WTC11 (cell line): ENCODE data around the gene POLR2E. TPM values are rescaled to one million over a fixed set of nuclear protein-coding genes. Genes with fewer than 3 reads are reported as not detected.

Experiments
- ATAC-seq: fragments of 200-7000 bp; cut with Tn5 transposase; 2 replicates; pipeline ENCODE4 v1.10.0; 2021; ENCODE audit warnings: mild to moderate bottlenecking, moderate library complexity
- CTCF ChIA-PET: fragments of 300-600 bp; sonication (Branson Sonifier 250); formaldehyde crosslinking; loops from one replicate; lab custom pipeline; 2021; ENCODE audit warnings: antibody characterized with exemption; lab: Charles Lee
- POLR2A ChIA-PET: fragments of 350-600 bp; sonication (Branson Sonifier 250); formaldehyde crosslinking; loops from one replicate; lab custom pipeline; 2021; ENCODE audit warnings: antibody characterized with exemption; lab: Charles Lee
- DNase-seq: peaks from one replicate; pipeline ENCODE4 v3.0.0; 2021; ENCODE audit warnings: low spot score
- H3K27ac Mint-ChIP-seq: 2 replicates; pipeline ENCODE4 v1.8.0; 2021; ENCODE audit warnings: mixed read lengths
- H3K27me3 Mint-ChIP-seq: 2 replicates; pipeline ENCODE4 v1.8.0; 2021; ENCODE audit warnings: low read depth, mild to moderate bottlenecking, moderate library complexity, mixed read lengths
- H3K36me3 Mint-ChIP-seq: 2 replicates; pipeline ENCODE4 v1.8.0; 2021; ENCODE audit warnings: mixed read lengths
- H3K4me1 Mint-ChIP-seq: 2 replicates; pipeline ENCODE4 v1.8.0; 2022; ENCODE audit warnings: mixed read lengths
- H3K4me3 Mint-ChIP-seq: 2 replicates; pipeline ENCODE4 v1.8.0; 2021; ENCODE audit warnings: mild to moderate bottlenecking, moderate library complexity, mixed read lengths
- H3K9me3 Mint-ChIP-seq: 2 replicates; pipeline ENCODE4 v1.8.0; 2021; ENCODE audit warnings: mixed read lengths
- AFF4 ChIP-seq: sonication (generic); formaldehyde crosslinking; IDR thresholded peaks from 2 replicates; pipeline ENCODE4 v1.8.1; 2023; ENCODE audit warnings: mild to moderate bottlenecking, missing genetic modification reagents, borderline replicate concordance
- ERG ChIP-seq: fragments of 250-450 bp; sonication (Bioruptor Pico); IDR thresholded peaks from 2 replicates; pipeline ENCODE4 v1.8.0; 2021; ENCODE audit warnings: mild to moderate bottlenecking
- FOXJ3 ChIP-seq: sonication (generic); formaldehyde crosslinking; IDR thresholded peaks from 2 replicates; pipeline ENCODE4 v1.9.0; 2021; ENCODE audit warnings: missing genetic modification reagents, mild to moderate bottlenecking, borderline replicate concordance
- JUN ChIP-seq: sonication (generic); formaldehyde crosslinking; IDR thresholded peaks from 2 replicates; pipeline ENCODE4 v1.8.0; 2023; ENCODE audit warnings: mild to moderate bottlenecking, missing genetic modification reagents
- KAT7 ChIP-seq: sonication (generic); formaldehyde crosslinking; IDR thresholded peaks from 2 replicates; pipeline ENCODE4 v1.8.1; 2023; ENCODE audit warnings: missing genetic modification reagents, mild to moderate bottlenecking, borderline replicate concordance
- MXD4 ChIP-seq: fragments of 250-450 bp; sonication (Bioruptor Pico); IDR thresholded peaks from 2 replicates; pipeline ENCODE4 v1.8.0; 2021; ENCODE audit warnings: mild to moderate bottlenecking, moderate library complexity, borderline replicate concordance
- MYBL2 ChIP-seq: sonication (generic); formaldehyde crosslinking; IDR thresholded peaks from 2 replicates; pipeline ENCODE4 v1.8.1; 2023; ENCODE audit warnings: mild to moderate bottlenecking, moderate library complexity, missing genetic modification reagents
- NFE2L1 ChIP-seq: sonication (generic); formaldehyde crosslinking; IDR thresholded peaks from 2 replicates; pipeline ENCODE4 v1.8.1; 2023; ENCODE audit warnings: missing genetic modification reagents
- NR3C1 ChIP-seq: sonication (generic); formaldehyde crosslinking; conservative IDR thresholded peaks from 2 replicates; pipeline ENCODE4 v1.8.1; 2023; ENCODE audit warnings: low read depth, mild to moderate bottlenecking, missing genetic modification reagents
- PRRX2 ChIP-seq: fragments of 250-450 bp; sonication (Bioruptor Pico); IDR thresholded peaks from 2 replicates; pipeline ENCODE4 v1.8.0; 2021; ENCODE audit warnings: mild to moderate bottlenecking
- RELA ChIP-seq: sonication (generic); formaldehyde crosslinking; IDR thresholded peaks from 2 replicates; pipeline ENCODE4 v1.8.1; 2022; ENCODE audit warnings: missing genetic modification reagents, mild to moderate bottlenecking, borderline replicate concordance
- SOX15 ChIP-seq: fragments of 250-450 bp; sonication (Bioruptor Pico); IDR thresholded peaks from 2 replicates; pipeline ENCODE4 v1.9.0; 2021; ENCODE audit warnings: mild to moderate bottlenecking
- TEAD1 ChIP-seq: sonication (generic); formaldehyde crosslinking; IDR thresholded peaks from 2 replicates; pipeline ENCODE4 v1.8.0; 2022; ENCODE audit warnings: mild to moderate bottlenecking, missing genetic modification reagents
- TP53 ChIP-seq: sonication (generic); formaldehyde crosslinking; IDR thresholded peaks from 2 replicates; pipeline ENCODE4 v1.8.1; 2023; ENCODE audit warnings: mild to moderate bottlenecking, missing genetic modification reagents
- USF1 ChIP-seq: sonication (generic); formaldehyde crosslinking; IDR thresholded peaks from 2 replicates; pipeline ENCODE4 v1.8.0; 2022; ENCODE audit warnings: mild to moderate bottlenecking, missing genetic modification reagents
- ZNF138 ChIP-seq: sonication (generic); formaldehyde crosslinking; conservative IDR thresholded peaks from 2 replicates; pipeline ENCODE4 v1.8.1; 2022; ENCODE audit warnings: mild to moderate bottlenecking, moderate library complexity, missing genetic modification reagents
- ZNF219 ChIP-seq: sonication (generic); formaldehyde crosslinking; IDR thresholded peaks from 2 replicates; pipeline ENCODE4 v1.8.0; 2023; ENCODE audit warnings: missing genetic modification reagents, mild to moderate bottlenecking, borderline replicate concordance
- ZNF396 ChIP-seq: fragments of 250-450 bp; sonication (Bioruptor Pico); IDR thresholded peaks from 2 replicates; pipeline ENCODE4 v1.8.0; 2021; ENCODE audit warnings: mild to moderate bottlenecking, moderate library complexity, borderline replicate concordance
- ZNF423 ChIP-seq: fragments of 250-450 bp; sonication (Bioruptor Pico); IDR thresholded peaks from 2 replicates; pipeline ENCODE4 v2.1.2; 2022; ENCODE audit warnings: mild to moderate bottlenecking, moderate library complexity
- total RNA-seq: library from RNA; stranded (reverse); gene quantifications from 3 replicates; pipeline ENCODE4 v1.2.3, GENCODE V29; 2021
- TF ChIP-seq, protein P1 (sequence below): sonication (generic); formaldehyde crosslinking; IDR thresholded peaks from 2 replicates; pipeline ENCODE4 v1.8.1; 2023; ENCODE audit warnings: mild to moderate bottlenecking, missing genetic modification reagents
- TF ChIP-seq, protein P2 (sequence below): sonication (generic); formaldehyde crosslinking; IDR thresholded peaks from 2 replicates; pipeline ENCODE4 v1.8.1; 2023; ENCODE audit warnings: mild to moderate bottlenecking, missing genetic modification reagents, moderate library complexity
- TF ChIP-seq, protein P3 (sequence below): sonication (generic); formaldehyde crosslinking; IDR thresholded peaks from 2 replicates; pipeline ENCODE4 v1.8.0; 2023; ENCODE audit warnings: missing genetic modification reagents
- TF ChIP-seq, protein P4 (sequence below): fragments of 250-450 bp; sonication (Bioruptor Pico); IDR thresholded peaks from 2 replicates; pipeline ENCODE4 v1.9.0; 2021; ENCODE audit warnings: mild to moderate bottlenecking

POLR2E gene
- total RNA-seq, 1 experiment from 2014 or later = 275 TPM

DNA sequence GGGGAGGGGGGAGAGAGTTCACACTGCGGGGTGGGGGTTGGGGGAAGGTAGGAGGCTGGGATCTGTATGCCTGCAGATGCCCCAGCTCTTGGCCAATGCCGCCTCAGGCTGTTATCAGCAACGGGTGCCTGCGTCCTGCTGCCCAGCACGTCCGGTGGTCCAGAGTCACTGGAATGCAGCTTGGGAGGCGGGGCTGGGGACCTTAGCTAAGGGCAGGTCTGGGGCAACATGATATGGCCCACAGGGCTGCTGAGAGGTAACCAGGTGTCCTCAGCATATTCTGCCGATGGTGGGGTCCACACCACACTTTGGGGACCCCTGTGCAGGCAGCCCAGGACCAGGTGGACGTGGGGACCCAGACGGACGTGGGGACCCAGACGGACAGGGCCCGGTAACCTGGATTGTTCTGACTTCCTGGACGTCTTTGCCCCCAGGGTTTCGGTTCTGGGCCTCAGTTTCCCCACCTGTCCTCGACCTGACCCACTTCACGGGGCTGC, 28.9 kb downstream of the POLR2E start:
- CTCF ChIA-PET = interaction anchor here (0.8 to 7.5 kb wide), 23 partner anchors 10 to 203 kb away, joined by 3 to 109 read pairs (median 7); partner anchors contain the start of genes ABCA7, CNN2 and GPX4
- H3K9me3 Mint-ChIP-seq = no peaks in the 10 kb centered on the region
- no peaks in the 10 kb centered on the region for H3K36me3 Mint-ChIP-seq
- DNase-seq = no peak
- peaks cover 17% of the 10 kb centered on the region for H3K4me1 Mint-ChIP-seq
- H3K27me3 Mint-ChIP-seq = peaks cover 33% of the 10 kb centered on the region
- no peak for ATAC-seq
- no peak overlapping the region for H3K27ac Mint-ChIP-seq
- H3K4me3 Mint-ChIP-seq = peak overlapping the region; percentile 60; the same call in 1 of the 2 replicates
- TF ChIP-seq, protein P1, sequence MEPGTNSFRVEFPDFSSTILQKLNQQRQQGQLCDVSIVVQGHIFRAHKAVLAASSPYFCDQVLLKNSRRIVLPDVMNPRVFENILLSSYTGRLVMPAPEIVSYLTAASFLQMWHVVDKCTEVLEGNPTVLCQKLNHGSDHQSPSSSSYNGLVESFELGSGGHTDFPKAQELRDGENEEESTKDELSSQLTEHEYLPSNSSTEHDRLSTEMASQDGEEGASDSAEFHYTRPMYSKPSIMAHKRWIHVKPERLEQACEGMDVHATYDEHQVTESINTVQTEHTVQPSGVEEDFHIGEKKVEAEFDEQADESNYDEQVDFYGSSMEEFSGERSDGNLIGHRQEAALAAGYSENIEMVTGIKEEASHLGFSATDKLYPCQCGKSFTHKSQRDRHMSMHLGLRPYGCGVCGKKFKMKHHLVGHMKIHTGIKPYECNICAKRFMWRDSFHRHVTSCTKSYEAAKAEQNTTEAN (CRISPR knock-in tag) = no peak
- TF ChIP-seq ZNF138 (no peak), JUN (no peak), ZNF396 (CRISPR knock-in tag) (no peak), ZNF219 (CRISPR knock-in tag) (no peak), ZNF423 (no peak), SOX15 (no peak), MYBL2 (CRISPR knock-in tag) (no peak), NFE2L1 (CRISPR knock-in tag) (no peak), FOXJ3 (CRISPR knock-in tag) (no peak), TP53 (CRISPR knock-in tag) (no peak), RELA (CRISPR knock-in tag) (no peak), MXD4 (CRISPR knock-in tag) (no peak), KAT7 (CRISPR knock-in tag) (no peak), TEAD1 (CRISPR knock-in tag) (no peak), NR3C1 (CRISPR knock-in tag) (no peak)
- TF ChIP-seq, protein P2, sequence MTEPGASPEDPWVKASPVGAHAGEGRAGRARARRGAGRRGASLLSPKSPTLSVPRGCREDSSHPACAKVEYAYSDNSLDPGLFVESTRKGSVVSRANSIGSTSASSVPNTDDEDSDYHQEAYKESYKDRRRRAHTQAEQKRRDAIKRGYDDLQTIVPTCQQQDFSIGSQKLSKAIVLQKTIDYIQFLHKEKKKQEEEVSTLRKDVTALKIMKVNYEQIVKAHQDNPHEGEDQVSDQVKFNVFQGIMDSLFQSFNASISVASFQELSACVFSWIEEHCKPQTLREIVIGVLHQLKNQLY (CRISPR knock-in tag) = no peak
- TF ChIP-seq, protein P3, sequence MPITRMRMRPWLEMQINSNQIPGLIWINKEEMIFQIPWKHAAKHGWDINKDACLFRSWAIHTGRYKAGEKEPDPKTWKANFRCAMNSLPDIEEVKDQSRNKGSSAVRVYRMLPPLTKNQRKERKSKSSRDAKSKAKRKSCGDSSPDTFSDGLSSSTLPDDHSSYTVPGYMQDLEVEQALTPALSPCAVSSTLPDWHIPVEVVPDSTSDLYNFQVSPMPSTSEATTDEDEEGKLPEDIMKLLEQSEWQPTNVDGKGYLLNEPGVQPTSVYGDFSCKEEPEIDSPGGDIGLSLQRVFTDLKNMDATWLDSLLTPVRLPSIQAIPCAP (CRISPR knock-in tag) = no peak
- TF ChIP-seq, all 79 proteins: peak for 0
- POLR2A ChIA-PET = interaction anchor here (0.8 to 3.0 kb wide), 6 partner anchors 16 to 38 kb away, joined by 3 to 14 read pairs (median 6); partner anchors contain the start of genes ABCA7 and GPX4

GRCh38 chr19:1065606-1066109, 29.5 kb downstream of the POLR2E start:
- Mint-ChIP-seq H3K4me1 (peaks cover 17% of the 10 kb centered on the region), H3K27me3 (peaks cover 33% of the 10 kb centered on the region), H3K36me3 (no peaks in the 10 kb centered on the region), H3K4me3 (peak overlapping the region; percentile 65), H3K27ac (no peak overlapping the region), H3K9me3 (no peaks in the 10 kb centered on the region)
- ATAC-seq (no peak), DNase-seq (no peak)
- ChIA-PET POLR2A (interaction anchor here (1.2 to 3.0 kb wide), 4 partner anchors 17 to 36 kb away, joined by 3 to 14 read pairs (median 6); partner anchors contain the start of gene ABCA7), CTCF (interaction anchor here (1.1 to 7.5 kb wide), 14 partner anchors 9 to 201 kb away, joined by 5 to 109 read pairs (median 14); partner anchors contain the start of genes ABCA7, CNN2 and GPX4)
- no peak for TF ChIP-seq RELA (CRISPR knock-in tag)
- TF ChIP-seq ERG = no peak
- no peak for TF ChIP-seq TP53 (CRISPR knock-in tag)
- TF ChIP-seq, protein P4, sequence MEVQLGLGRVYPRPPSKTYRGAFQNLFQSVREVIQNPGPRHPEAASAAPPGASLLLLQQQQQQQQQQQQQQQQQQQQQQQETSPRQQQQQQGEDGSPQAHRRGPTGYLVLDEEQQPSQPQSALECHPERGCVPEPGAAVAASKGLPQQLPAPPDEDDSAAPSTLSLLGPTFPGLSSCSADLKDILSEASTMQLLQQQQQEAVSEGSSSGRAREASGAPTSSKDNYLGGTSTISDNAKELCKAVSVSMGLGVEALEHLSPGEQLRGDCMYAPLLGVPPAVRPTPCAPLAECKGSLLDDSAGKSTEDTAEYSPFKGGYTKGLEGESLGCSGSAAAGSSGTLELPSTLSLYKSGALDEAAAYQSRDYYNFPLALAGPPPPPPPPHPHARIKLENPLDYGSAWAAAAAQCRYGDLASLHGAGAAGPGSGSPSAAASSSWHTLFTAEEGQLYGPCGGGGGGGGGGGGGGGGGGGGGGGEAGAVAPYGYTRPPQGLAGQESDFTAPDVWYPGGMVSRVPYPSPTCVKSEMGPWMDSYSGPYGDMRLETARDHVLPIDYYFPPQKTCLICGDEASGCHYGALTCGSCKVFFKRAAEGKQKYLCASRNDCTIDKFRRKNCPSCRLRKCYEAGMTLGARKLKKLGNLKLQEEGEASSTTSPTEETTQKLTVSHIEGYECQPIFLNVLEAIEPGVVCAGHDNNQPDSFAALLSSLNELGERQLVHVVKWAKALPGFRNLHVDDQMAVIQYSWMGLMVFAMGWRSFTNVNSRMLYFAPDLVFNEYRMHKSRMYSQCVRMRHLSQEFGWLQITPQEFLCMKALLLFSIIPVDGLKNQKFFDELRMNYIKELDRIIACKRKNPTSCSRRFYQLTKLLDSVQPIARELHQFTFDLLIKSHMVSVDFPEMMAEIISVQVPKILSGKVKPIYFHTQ = no peak
- no peak for TF ChIP-seq AFF4 (CRISPR knock-in tag)
- TF ChIP-seq USF1 (CRISPR knock-in tag) = no peak
- no peak for TF ChIP-seq PRRX2 (CRISPR knock-in tag)
